HepG2 (cell line): Measurements from ENCODE around the gene ECSCR. TPM values are rescaled to one million over a fixed set of nuclear protein-coding genes. Genes with fewer than 3 reads are reported as not detected.

Experiments
- ATAC-seq: fragments of 200-7000 bp; cut with Tn5 transposase; 3 replicates; pipeline ENCODE4 v1.9.1; 2020; ENCODE audit warnings: mild to moderate bottlenecking, moderate library complexity
- BruUV-seq: library from RNA; stranded (reverse); fragments of 400-500 nt; replicated peaks from 2 replicates; lab custom pipeline; 2021; lab: Mats Ljungman, UMichigan
- CTCF ChIA-PET: fragments of 300-600 bp; formaldehyde crosslinking; extraction: SDS; loops from one replicate; lab custom pipeline; 2021; ENCODE audit warnings: low total read pairs, inconsistent platforms, low intra/inter-chr PET ratio; lab: Yijun Ruan, JAX
- POLR2A ChIA-PET: fragments of 350-600 bp; sonication (Branson Sonifier 250); formaldehyde crosslinking; loops from one replicate; lab custom pipeline; 2020; ENCODE audit warnings: antibody characterized with exemption, inconsistent platforms; lab: Yijun Ruan, JAX
- DNase-seq: peaks from one replicate; pipeline ENCODE4 v3.0.0-alpha.2; 2015; ENCODE audit warnings: low spot score
- FAIRE-seq: peaks from 3 replicates; lab custom pipeline; 2011; peaks lifted over from hg19 to GRCh38; lab: Jason Lieb, UNC
- H2AFZ ChIP-seq: one replicate; pipeline ENCODE4 v1.6.1; 2011; ENCODE audit warnings: low read length, inconsistent platforms
- H3K27ac ChIP-seq: fragments of 300-600 bp; 3 replicates; pipeline ENCODE4 v1.8.0; 2011; ENCODE audit warnings: mixed run types, mild to moderate bottlenecking, mixed read lengths, low read length, inconsistent platforms; ENCODE audit not compliant: insufficient read depth; ENCODE audit errors: extremely low read length
- H3K27me3 ChIP-seq, 2 experiments: fragments of 200-600 bp in 1 of 2; 2 replicates in 1 of 2; 3 replicates in 1 of 2; pipeline versions ENCODE4 v1.6.0 to v1.8.0; 2011; ENCODE audit warnings: low read length in 2 of 2, mild to moderate bottlenecking in 2 of 2, moderate library complexity in 2 of 2, inconsistent platforms in 1 of 2; ENCODE audit not compliant: insufficient read depth in 2 of 2, control insufficient read depth in 1 of 2
- H3K36me3 ChIP-seq, 2 experiments: fragments of 200-600 bp in 1 of 2; replicated peaks in 1 of 2; 2 replicates in 1 of 2; 3 replicates in 1 of 2; pipeline versions ENCODE4 v1.5.1 to v1.8.0; 2011; ENCODE audit warnings: low read length in 2 of 2, inconsistent platforms in 1 of 2; ENCODE audit not compliant: insufficient read depth in 2 of 2, control insufficient read depth in 1 of 2
- H3K4me1 ChIP-seq: 2 replicates; pipeline ENCODE4 v1.5.1; 2012; ENCODE audit warnings: low read length, inconsistent platforms; ENCODE audit not compliant: insufficient read depth
- H3K4me2 ChIP-seq: 2 replicates; pipeline ENCODE4 v1.6.0; 2011; ENCODE audit warnings: low read depth, low read length, inconsistent platforms
- H3K4me3 ChIP-seq, 3 experiments: fragments of 200-600 bp in 1 of 3; sonication (generic), shearing (Covaris generic) in 1 of 3; replicated peaks in 1 of 3; 2 replicates each; pipeline ENCODE4 v1.5.1; 2011 to 2016; ENCODE audit warnings: low read length in 3 of 3, inconsistent platforms in 2 of 3, low read depth in 2 of 3, mild to moderate bottlenecking in 2 of 3, control low read depth in 1 of 3, mixed read lengths in 1 of 3; ENCODE audit not compliant: insufficient read depth in 1 of 3
- H3K79me2 ChIP-seq: one replicate; pipeline ENCODE4 v1.6.1; 2011; ENCODE audit warnings: low read length, inconsistent platforms; ENCODE audit not compliant: insufficient read depth
- H3K9ac ChIP-seq: 2 replicates; pipeline ENCODE4 v1.6.0; 2011; ENCODE audit warnings: mild to moderate bottlenecking, low read depth, low read length, inconsistent platforms; ENCODE audit not compliant: insufficient read depth
- H3K9me3 ChIP-seq: 2 replicates; pipeline ENCODE4 v1.5.1; 2012; ENCODE audit warnings: mild to moderate bottlenecking, low read length
- H4K20me1 ChIP-seq: 2 replicates; pipeline ENCODE4 v1.6.0; 2011; ENCODE audit warnings: inconsistent platforms, mild to moderate bottlenecking, low read length, moderate library complexity; ENCODE audit not compliant: insufficient read depth
- ATF7 ChIP-seq, 2 experiments: fragments of 450-650 bp in 1 of 2; sonication (generic) in 1 of 2; formaldehyde crosslinking in 1 of 2; IDR thresholded peaks; 2 replicates each; pipeline versions ENCODE4 v1.4.0 to v1.6.1; 2016 to 2020; ENCODE audit warnings: antibody characterized with exemption in 1 of 2, mild to moderate bottlenecking in 1 of 2, missing genetic modification reagents in 1 of 2
- DMAP1 ChIP-seq: IDR thresholded peaks from 2 replicates; pipeline ENCODE4 v1.6.1; 2016
- ELF3 ChIP-seq: IDR thresholded peaks from 2 replicates; pipeline ENCODE4 v1.6.1; 2016; ENCODE audit warnings: missing genetic modification reagents, missing compliant biosample characterization
- ERF ChIP-seq: IDR thresholded peaks from 2 replicates; pipeline ENCODE4 v1.6.1; 2018; ENCODE audit warnings: missing biosample characterization, missing genetic modification reagents
- KLF11 ChIP-seq: IDR thresholded peaks from 2 replicates; pipeline ENCODE4 v1.6.1; 2016; ENCODE audit warnings: missing compliant biosample characterization
- MAF1 ChIP-seq: sonication (generic); formaldehyde crosslinking; IDR thresholded peaks from 2 replicates; pipeline ENCODE4 v1.5.0; 2020; ENCODE audit warnings: missing genetic modification reagents, borderline replicate concordance
- MAFF ChIP-seq: IDR thresholded peaks from 2 replicates; pipeline ENCODE4 v1.6.1; 2011; ENCODE audit warnings: low read depth, low read length, improper control_type of control experiment
- MIXL1 ChIP-seq: IDR thresholded peaks from 2 replicates; pipeline ENCODE4 v1.6.1; 2016
- PRDM15 ChIP-seq: sonication (generic); formaldehyde crosslinking; IDR thresholded peaks from 2 replicates; pipeline ENCODE4 v1.4.0; 2020; ENCODE audit warnings: missing genetic modification reagents
- RAD21 ChIP-seq: fragments of 450-650 bp; formaldehyde crosslinking; IDR thresholded peaks from 2 replicates; pipeline ENCODE4 v1.5.0; 2020; ENCODE audit warnings: mild to moderate bottlenecking
- RXRB ChIP-seq: IDR thresholded peaks from 2 replicates; pipeline ENCODE4 v1.6.1; 2016; ENCODE audit warnings: borderline replicate concordance, missing genetic modification reagents, missing compliant biosample characterization
- SAP130 ChIP-seq: IDR thresholded peaks from 2 replicates; pipeline ENCODE4 v1.6.1; 2016; ENCODE audit warnings: low read depth
- SMC3 ChIP-seq: IDR thresholded peaks from 2 replicates; pipeline ENCODE4 v1.6.1; 2011; ENCODE audit warnings: low read length, improper control_type of control experiment
- SUZ12 ChIP-seq: fragments of 150-350 bp; IDR thresholded peaks from 2 replicates; pipeline ENCODE4 v1.6.1; 2014; ENCODE audit warnings: low read depth, low read length
- ZFP62 ChIP-seq: sonication (generic); formaldehyde crosslinking; IDR thresholded peaks from 2 replicates; pipeline ENCODE4 v1.4.0; 2020; ENCODE audit warnings: missing genetic modification reagents
- ZNF138 ChIP-seq: sonication (generic); formaldehyde crosslinking; IDR thresholded peaks from 2 replicates; pipeline ENCODE4 v1.5.0; 2020; ENCODE audit warnings: mild to moderate bottlenecking, low read depth, missing genetic modification reagents
- ZNF512 ChIP-seq: sonication (generic); formaldehyde crosslinking; IDR thresholded peaks from 2 replicates; pipeline ENCODE4 v1.4.0; 2020; ENCODE audit warnings: mild to moderate bottlenecking, missing genetic modification reagents
- ZNF674 ChIP-seq: sonication (generic); formaldehyde crosslinking; IDR thresholded peaks from 2 replicates; pipeline ENCODE4 v1.5.0; 2020; ENCODE audit warnings: low read depth, mild to moderate bottlenecking, missing genetic modification reagents
- ZNF713 ChIP-seq: sonication (generic); formaldehyde crosslinking; IDR thresholded peaks from 2 replicates; pipeline ENCODE4 v1.4.0; 2020; ENCODE audit warnings: mild to moderate bottlenecking, missing genetic modification reagents
- ZSCAN9 ChIP-seq: IDR thresholded peaks from 2 replicates; pipeline ENCODE4 v1.6.1; 2016; ENCODE audit warnings: borderline replicate concordance
- WGBS: methylation state at CpG from one replicate; pipeline ENCODE4 v1.1.6; 2017; ENCODE audit warnings: low lambda C conversion rate; 5-methylcytosine and 5-hydroxymethylcytosine counted together
- in situ Hi-C: cut with HindIII; loops from 2 replicates; pipeline ENCODE4 v1.10.0; 2017; ENCODE audit warnings: low pct_unique_long_range_greater_than_20kb; ENCODE audit not compliant: extremely low pct_ligation_motif_present
- intact Hi-C: fragments of 100-400 bp; cut with micrococcal nuclease; formaldehyde crosslinking; loops from one replicate; pipeline ENCODE4 v1.10.0; 2022; ENCODE audit not compliant: unreplicated experiment
- polyA plus RNA-seq, 8 experiments: library from polyadenylated mRNA; depleted of rRNA in 3 of 8; stranded (reverse) in 7 of 8; unstranded in 1 of 8; fragments of >200 nt; fragmentation: Illumina TruSeq in 4 of 8; extraction: Trizol in 4 of 8; gene quantifications; 2 replicates each; pipeline versions ENCODE4 v1.2.1 to v1.2.3, GENCODE V29; 2011 to 2016; ENCODE audit warnings: low read depth in 4 of 8, missing spikeins in 1 of 8, mixed read lengths in 1 of 8; ENCODE audit not compliant: insufficient read depth in 1 of 8
- total RNA-seq, 5 experiments: library from RNA; depleted of rRNA; stranded (reverse); fragments of >200 nt; fragmentation: Illumina TruSeq; extraction: Trizol; gene quantifications; 2 replicates each; pipeline ENCODE4 v1.2.3, GENCODE V29; 2016; ENCODE audit warnings: low read depth in 1 of 5

The ECSCR gene
- total and polyA plus RNA-seq, 2 of the 13 experiments (the other 11 are each of a cell fraction or from before 2014, with no cell fraction given): 0.18 TPM; not detected in 1

- TF ChIP-seq PRDM15 (CRISPR knock-in tag) (no peak), ZFP62 (no peak), ZNF512 (no peak), SUZ12 (no peak)
These were observed 37.0 kb downstream of the ECSCR start (continued) for GRCh38 chr5:139425497-139425896.

- intact Hi-C loops: loop anchor here (1.0 to 5.0 kb wide), 2 partner anchors 91 to 140 kb away; partner anchors contain the start of gene UBE2D2
- no peak overlapping the region for H3K9ac ChIP-seq
- no peak overlapping the region for H3K27ac ChIP-seq
- H3K36me3 ChIP-seq: peaks cover 3 to 6% of the 10 kb centered on the region in 2 experiments; a peak in 3 of 5 replicates
- H4K20me1 ChIP-seq: no peaks in the 10 kb centered on the region
- H3K9me3 ChIP-seq: no peaks in the 10 kb centered on the region
- no peaks in the 10 kb centered on the region for H3K79me2 ChIP-seq
- no peak overlapping the region for H3K4me2 ChIP-seq
- 41% methylated on average over 5 of the region's 5 CpGs for WGBS
- DNase-seq: peak; percentile 66
- H3K4me3 ChIP-seq: no peak overlapping the region
- in situ Hi-C loops: loop anchor here (5.0 kb wide), 1 partner anchor 95 kb away; no protein-coding TSS in a partner anchor
- POLR2A ChIA-PET: interaction anchor here (0.7 to 1.4 kb wide), 5 partner anchors 17 to 95 kb away, joined by 3 to 7 read pairs (median 4); partner anchors contain the start of gene DNAJC18
- no peak overlapping the region for H2AFZ ChIP-seq
- ATAC-seq: peak; percentile 82
- BruUV-seq: no TSS peak
- H3K4me1 ChIP-seq: peaks cover 16% of the 10 kb centered on the region
- CTCF ChIA-PET: interaction anchor here (1.7 to 4.9 kb wide), 2 partner anchors 91 to 96 kb away, joined by 8 to 60 read pairs; no protein-coding TSS in a partner anchor
- H3K27me3 ChIP-seq: no peaks in the 10 kb centered on the region
- FAIRE-seq: peak; percentile 62
- TF ChIP-seq RXRB (CRISPR knock-in tag) (peak; percentile 16; the same call in 1 of the 2 replicates), MIXL1 (CRISPR knock-in tag) (peak; percentile 34; the same call in 1 of the 2 replicates), MAFF (0 out of 2 replicates have a peak, but pooled peaks have one; percentile 3), SMC3 (peak; percentile 86), DMAP1 (CRISPR knock-in tag) (no peak), RAD21 (CRISPR knock-in tag) (peak; percentile 81), ZNF674 (CRISPR knock-in tag) (no peak), ERF (CRISPR knock-in tag) (0 out of 2 replicates have a peak, but pooled peaks have one; percentile 21), MAF1 (no peak), ATF7 (IDR thresholded peaks at IDR 0.05) (0 out of 2 replicates have a peak, but pooled peaks have one; percentile 2), ATF7 (CRISPR knock-in tag; IDR thresholded peaks at IDR 0.05) (no peak), ELF3 (0 out of 2 replicates have a peak, but pooled peaks have one; percentile 26), SAP130 (CRISPR knock-in tag) (0 out of 2 replicates have a peak, but pooled peaks have one; percentile 23), ZNF138 (CRISPR knock-in tag) (no peak), KLF11 (CRISPR knock-in tag) (0 out of 2 replicates have a peak, but pooled peaks have one; percentile 26), ZSCAN9 (CRISPR knock-in tag) (0 out of 2 replicates have a peak, but pooled peaks have one; percentile 50), ZNF713 (no peak)
These were observed 40.1 kb downstream of the ECSCR start for GRCh38 chr5:139422307-139422893.
